Activated CD4-positive, alpha-beta T cell treated with anti-CD3 and anti-CD28 coated beads, Interleukin-2, amount 50 U/mL, for 24 hours (primary cell): ENCODE results near the gene MYLK.

Experiments
- DNase-seq, 2 donors: peaks; one replicate each; pipeline ENCODE4 v3.0.0-alpha.2; 2020; ENCODE audit warnings: low read depth in 1 of 2, low spot score in 1 of 2

Gene MYLK

DNA sequence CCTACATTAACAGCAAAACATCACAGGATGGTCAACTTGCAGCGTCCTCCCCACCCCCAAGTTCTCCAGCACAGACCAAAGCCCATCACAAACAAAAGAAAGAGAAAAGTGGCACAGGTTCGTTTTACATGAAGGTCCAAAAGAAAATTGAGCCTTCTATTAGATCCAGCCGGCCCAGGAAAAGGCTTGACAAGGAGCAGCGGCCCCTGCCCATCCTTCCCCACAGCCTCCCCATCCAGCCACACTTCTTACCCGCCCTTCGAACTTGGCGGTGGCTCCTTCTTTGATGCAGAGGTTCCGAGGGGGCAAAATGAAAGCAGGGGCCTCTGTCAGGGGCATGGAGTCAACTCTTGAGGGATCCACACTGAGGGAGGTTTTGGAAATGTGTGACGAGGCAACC is 90.7 kb downstream of the MYLK start:
- DNase-seq = no peak

DNA sequence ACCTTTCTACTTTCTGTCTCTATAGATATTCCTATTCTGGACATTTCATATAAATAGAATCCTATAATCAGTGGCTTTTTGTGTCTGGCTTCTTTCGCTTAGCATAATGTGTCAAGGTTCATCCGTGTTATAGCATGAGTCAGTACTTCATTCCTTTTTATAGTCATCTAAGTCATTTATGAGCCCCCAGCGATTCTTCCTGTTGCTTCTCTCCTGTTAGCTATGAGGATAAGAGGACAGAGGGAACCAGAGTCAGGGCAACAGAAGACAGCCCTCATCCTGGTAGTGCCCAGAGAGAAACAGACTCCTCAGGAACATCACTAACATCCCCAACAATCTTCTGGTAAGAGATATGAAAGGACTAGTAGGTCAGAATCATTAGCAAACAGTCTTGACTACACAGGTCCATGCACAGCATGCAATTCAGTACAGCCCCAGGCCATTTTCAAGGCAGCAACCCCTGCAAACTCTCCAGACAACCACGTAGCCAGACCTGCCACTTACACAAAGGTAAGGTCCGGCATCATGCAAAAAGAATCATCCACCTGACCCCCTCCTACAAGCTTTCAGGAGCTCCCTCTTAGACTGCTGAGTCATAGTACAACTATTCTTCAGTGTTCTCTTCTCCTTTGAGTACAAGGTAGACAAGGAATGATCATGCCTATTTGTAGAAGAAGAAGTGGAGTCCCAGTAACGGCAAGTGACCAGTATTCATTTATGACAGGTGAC is 91.5 kb downstream of the MYLK start:
- DNase-seq = no peak

DNA sequence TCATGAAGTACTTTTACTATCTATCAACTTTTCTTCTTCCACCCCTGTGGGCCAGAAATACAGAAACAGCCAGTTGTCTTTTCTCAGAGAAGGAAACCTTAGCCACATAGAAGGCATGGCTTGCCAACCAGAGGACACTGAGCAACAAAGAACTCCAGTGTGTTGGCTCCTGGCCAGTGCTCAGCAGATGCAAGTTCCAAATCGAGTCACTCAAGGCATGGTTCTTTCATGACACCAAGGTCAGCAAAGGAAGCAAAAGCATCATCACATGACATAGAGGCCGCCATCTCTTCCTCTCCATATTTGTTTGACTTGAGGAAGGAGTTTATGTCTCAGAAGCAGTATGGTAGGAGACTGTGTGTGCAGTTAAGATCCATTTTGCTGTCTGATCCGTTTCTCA is 92.2 kb downstream of the MYLK start:
- DNase-seq = no peak

DNA sequence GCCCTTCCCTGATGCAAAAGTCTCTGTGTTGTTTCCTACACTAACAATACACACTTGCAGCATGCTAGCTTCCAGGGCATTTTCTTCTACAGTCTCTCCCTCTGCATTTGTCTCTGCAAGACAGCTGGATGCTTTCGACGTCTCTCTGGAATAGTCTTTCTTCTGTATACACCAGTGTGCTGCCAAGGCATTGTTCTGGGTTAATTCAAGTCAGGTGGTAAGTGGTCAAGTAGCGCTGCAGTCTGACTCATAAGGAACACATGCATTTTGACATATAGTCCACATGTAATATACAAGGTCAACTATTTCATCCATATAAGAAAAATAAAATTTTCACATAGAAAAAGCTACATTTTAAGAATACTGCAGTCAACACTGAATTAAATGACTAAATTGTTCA is 92.7 kb downstream of the MYLK start:
- DNase-seq = no peak

- no peak for DNase-seq
Observed at GRCh38 chr3:123791073-123791370, 93.1 kb downstream of the MYLK start.

DNA sequence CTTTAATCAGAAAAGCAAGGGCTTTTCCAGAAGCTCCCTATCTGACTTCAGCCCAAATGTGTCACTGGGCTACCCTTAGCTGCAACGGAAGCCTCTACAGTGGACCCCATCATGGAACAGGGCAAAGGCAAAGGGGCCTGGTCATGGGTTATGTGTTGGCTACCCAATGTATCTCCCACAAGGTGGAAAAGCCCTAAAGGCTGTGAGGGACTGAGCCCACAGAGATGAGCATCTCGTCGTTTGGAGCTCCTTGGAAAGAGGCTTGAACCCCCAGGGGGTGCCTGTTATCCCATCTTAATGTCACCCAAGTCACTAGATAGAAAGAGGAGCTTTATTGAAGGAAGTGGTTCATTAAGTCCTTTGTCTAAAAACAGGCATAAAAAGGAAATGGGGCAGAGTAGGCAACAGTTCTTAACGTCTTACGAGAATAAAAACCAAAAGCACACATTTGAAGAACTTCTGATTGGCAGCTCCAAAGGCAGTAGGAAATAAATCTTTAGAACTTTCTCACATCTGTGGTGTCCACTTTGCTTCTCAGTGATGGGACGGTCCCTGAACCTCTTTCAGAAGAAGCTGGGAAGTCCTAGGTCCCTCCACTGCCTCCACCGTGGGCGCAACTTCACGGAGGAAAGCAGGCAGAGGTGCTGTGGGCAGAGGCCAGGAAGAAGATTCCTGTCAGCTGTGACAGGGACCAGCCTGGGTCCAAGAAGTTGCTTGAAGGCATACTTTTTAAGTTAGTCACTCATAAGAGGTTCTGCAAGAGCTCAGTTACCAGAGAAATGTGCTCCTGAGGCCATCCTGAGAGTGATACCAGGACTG is 93.7 kb downstream of the MYLK start:
- no peak for DNase-seq

- no peak for DNase-seq
Observed at GRCh38 chr3:123789760-123790159, 94.4 kb downstream of the MYLK start.

GRCh38 chr3:123789160-123789559 is 95.0 kb downstream of the MYLK start:
- DNase-seq = no peak

- no peak for DNase-seq
Observed at GRCh38 chr3:123788710-123789109, 95.4 kb downstream of the MYLK start.

GRCh38 chr3:123787133-123787532 is 97.0 kb downstream of the MYLK start:
- DNase-seq = no peak

DNA sequence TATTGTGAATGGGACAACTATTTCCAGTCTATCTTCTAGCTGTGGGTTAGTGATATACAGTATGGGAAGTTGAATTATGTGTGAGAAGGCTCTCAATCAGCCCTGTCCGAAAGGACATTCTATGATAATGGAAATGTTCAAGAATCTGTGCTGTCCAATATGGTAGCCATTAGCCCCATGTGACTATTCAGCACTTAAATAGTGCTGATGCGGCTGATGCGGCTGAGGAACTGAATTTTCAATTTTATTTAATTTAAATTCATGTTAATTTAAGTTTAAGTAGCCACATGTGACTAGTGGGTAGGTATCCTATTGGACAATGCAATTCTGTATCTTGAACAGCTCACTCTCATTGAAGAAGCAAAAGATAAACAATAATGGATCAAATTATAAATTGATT is 98.5 kb downstream of the MYLK start:
- DNase-seq = no peak

GRCh38 chr3:123783811-123784210 is 100.3 kb downstream of the MYLK start:
- no peak for DNase-seq

DNA sequence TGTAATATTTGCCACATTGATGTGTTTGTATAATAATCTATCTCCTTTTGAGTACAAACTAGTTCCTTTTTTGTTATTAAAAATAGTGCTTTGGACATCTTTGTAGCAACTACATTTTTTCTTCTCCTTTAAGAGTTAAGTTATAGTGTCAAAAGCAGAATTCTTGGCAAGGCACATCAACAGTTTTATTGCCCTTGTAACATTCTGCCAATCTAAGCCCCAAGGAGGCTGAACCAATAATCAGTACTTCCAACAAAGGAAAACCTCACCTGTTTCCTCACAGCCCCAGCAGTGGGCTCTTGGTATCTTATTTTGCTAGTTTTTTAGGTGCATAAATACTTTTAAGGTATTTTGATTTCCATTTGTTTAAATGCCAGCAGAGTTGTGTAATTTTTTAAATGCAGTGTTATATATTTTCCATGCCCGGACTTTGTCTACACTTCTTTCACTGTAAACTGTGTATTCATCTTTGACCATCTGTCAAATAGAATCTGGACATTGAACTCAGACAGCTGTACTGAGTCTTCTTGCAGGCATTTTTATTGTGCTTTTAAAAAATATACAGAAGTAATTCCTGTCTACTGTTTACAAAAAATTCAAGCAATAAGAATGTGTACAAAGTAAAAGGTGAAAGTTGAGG is 101.0 kb downstream of the MYLK start:
- no peak for DNase-seq

DNA sequence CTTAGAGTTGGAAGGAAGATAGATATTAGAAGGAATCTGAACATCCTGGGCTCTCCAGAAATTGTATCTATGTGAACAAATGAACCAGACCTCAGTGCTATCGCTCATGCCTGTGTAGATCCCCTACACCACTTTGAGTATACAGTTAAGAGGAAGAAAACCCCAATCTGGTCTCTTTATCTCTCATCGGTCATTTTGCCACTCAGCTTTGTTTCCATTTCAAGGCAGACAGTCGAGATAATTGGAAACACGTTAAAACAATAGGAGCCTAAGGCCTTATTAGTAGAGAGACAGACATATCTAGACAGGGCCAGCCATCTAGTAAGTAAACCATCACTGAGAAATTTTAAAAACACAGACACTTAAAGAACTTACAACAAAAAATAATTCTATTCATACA is 101.6 kb downstream of the MYLK start:
- no peak for DNase-seq

DNA sequence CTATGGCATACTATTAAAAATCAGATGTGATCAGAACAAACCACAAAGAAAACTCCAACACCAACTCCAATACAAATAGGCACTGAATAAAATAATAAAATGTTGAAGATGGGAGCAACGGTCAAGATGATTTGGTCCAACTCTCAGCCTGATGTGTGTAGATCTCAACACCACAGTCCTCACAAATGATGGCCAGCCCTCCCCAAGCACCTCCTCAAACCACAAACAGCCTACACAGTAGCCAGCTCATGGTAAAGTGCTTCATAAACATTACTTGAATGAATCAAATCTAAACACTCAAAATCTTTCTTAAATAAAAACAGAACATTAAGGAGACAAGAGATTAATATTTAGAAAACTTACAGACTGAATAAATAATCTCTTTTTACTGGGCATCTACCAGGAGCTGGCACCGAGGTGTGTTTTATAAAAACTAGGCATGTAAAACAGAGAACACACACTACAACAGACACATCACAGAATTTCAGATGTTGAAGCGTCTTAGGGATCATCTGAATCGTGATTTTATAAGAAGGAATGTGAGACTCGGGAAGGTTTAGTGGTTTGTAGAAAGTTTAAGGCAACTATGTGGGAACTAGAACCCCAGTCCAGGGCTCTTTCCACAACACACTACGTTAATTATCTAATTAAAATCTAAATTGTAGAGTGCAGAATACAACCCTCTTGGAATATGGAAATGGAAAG is 102.4 kb downstream of the MYLK start:
- DNase-seq = no peak

- DNase-seq = no peak
Observed at GRCh38 chr3:123781138-123781537, 103.0 kb downstream of the MYLK start.

GRCh38 chr3:123780656-123781055 is 103.5 kb downstream of the MYLK start:
- no peak for DNase-seq

DNA sequence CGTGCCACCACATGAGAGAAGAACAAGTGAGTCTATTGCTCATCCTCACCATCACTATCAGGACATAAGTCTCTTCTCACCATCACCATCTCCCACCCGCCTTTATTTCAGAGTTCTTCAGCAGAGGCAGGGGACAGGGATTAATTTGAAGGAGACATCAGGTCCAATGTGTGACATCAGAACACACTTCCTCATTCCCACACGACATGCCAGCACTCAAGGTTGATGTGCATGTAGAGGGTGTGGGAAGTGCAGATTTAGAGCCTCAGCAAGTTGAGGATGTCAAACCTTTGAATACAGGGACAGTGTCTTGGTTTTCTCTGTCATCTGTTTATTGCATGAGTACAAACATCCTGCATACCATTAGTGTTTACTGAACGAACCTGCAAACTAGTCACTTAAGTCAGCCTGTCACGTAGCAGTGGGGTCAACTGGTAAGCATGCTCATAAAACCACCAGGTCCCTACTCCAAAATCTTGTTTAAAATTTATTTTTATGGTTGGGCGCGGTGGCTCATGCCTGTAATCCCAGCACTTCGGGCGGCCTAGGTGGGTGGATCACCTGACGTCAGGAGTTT is 104.4 kb downstream of the MYLK start:
- no peak for DNase-seq

DNA sequence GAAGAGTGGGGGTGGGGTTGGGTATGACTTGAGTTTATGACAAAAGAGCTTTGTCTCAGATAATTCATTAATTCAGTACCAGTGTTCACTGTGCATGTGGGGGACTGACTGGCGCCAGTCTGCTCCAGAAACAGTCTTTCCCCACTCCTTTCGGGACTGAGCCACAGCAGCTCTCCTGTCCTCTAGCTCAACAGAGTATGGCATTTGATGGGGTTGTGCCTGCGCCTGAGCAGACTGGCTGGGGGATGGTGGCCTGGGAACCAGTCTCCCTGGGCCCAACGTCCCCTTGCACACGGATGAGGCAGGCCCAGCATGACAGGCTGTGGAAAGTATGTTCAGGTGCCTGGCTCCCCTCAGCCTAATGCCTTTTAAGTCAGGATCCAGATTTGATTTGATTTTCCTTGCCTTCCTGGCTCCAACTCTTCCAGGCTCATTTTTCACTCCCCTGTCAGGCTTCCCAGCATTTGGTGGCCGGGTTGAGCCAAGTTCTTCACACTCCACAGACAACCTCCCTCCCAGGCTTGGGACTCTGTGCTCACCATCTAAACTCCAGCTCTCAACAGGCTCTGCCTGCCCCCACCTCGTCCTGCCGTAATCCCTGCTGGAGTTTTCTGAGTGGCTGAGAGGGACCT is 105.0 kb downstream of the MYLK start:
- no peak for DNase-seq

DNA sequence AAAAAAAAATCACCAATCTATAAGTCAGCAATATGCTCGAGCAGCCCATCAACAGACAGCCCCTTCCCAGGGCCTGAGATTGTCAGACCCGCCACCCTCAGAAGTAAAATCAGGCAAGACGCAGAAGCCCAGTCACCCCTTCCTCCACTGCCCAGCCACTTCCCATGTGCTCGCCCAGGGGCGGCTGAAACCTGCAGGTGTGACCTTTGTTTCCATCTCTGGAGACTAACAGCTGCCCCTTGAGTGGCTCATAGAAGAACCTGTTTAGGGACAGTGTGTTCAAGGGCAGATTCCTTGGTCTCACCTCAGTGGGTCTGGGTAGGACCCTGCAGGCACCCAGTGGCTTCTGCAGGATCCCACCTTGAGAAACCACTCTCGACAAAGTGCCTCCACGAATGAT is 105.6 kb downstream of the MYLK start:
- no peak for DNase-seq
